Hematopoietic multipotent progenitor cell (in vitro differentiated cells): ENCODE measurements around the gene RPS19BP1. TPM values are rescaled to one million over a fixed set of nuclear protein-coding genes. Genes with fewer than 3 reads are reported as not detected.
"Not testable (repeated sequence)": the region's sequence is repeated elsewhere in the genome, so short reads cannot be mapped to it uniquely, and the experiment has no call there.

Source experiments
- DNase-seq, 3 donors: peaks; one replicate each; pipeline ENCODE4 v3.0.0-alpha.2; 2011 to 2015; ENCODE audit warnings: low read depth in 2 of 3, low spot score in 2 of 3
- total RNA-seq: library from RNA; depleted of rRNA; stranded (reverse); fragments of >200 nt; gene quantifications from one replicate; pipeline ENCODE4 v1.2.3, GENCODE V29; 2012

Gene RPS19BP1
- total RNA-seq, 1 donor = 40.1 TPM

DNA sequence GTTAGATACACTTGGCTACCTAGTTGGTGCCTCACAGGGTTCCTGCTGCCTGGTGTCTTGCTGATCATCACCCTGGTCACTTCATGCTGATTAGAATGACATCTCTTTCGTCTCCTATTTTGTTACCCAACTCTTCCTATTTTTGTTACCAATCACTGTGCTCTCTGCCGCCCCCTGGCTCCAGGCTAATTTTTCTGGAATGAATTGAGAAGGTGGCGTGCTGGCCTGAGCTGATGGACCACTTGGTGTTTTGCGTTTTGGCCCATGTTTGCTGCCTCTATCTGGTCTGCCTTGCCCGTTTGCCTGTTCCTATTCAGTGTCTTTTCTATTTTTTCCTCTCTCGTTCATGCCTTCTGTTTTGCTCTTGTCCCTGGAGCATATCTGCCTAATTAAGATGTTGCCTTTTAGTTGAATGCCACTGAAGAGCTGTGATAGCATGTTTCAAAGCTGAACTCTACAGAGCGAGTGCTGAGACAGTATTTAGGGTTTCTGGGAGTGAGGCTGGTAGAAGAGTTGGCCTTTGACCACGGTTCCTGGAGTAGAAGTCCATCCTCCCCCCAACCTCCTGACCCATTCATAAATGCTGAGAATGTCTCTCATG is 18.1 kb downstream of the RPS19BP1 start:
- peak in 1 of 3 donors; percentile 75 for DNase-seq

- no peak for DNase-seq
Measured at GRCh38 chr22:39513791-39514190, 18.8 kb downstream of the RPS19BP1 start.

GRCh38 chr22:39512026-39512425 is 20.5 kb downstream of the RPS19BP1 start:
- no peak for DNase-seq

GRCh38 chr22:39511226-39511625 is 21.3 kb downstream of the RPS19BP1 start:
- DNase-seq = no peak

- no peak for DNase-seq
Measured at GRCh38 chr22:39510529-39511149, 21.9 kb downstream of the RPS19BP1 start.

DNA sequence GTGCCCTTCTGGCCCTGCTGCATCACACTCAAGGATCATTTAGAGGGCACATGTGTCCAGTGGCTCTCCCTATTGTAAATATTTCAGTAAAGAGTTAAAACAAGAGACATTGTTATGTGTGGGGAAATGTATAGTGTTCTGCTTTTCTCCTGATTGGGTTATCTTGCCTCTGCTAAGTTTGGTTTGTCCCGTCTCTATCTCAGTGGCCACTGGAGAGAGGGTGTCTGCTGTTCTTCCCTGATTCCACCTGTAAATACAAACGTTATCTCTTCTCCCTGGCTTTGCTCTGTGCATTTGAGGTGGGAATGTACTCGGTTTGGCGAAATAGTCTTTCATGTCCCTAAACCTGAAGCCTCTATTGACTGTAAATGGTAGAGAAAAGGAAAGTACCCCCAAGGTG is 24.2 kb downstream of the RPS19BP1 start:
- DNase-seq = no peak

DNA sequence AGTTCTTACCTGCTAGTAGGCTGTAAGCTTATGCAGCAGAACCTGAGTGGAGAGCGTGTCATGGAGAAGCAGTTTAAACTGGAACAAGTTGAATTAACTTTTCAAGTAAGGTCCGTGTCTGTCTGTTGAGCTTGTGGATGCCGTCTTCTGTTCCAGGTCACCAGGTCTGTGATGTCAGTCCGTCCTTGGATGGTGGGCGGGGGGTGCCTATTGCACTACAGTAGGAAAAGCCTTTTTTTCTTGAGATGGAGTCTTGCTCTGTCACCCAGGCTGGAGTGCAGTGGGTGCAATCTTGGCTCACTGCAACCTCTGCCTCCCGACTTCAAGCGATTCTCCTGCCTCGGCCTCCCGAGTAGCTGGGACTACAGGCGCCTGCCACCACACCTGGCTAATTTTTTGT is 25.5 kb downstream of the RPS19BP1 start:
- DNase-seq = not testable (repeated sequence)

GRCh38 chr22:39504071-39504470 is 28.5 kb downstream of the RPS19BP1 start:
- DNase-seq = no peak

DNA sequence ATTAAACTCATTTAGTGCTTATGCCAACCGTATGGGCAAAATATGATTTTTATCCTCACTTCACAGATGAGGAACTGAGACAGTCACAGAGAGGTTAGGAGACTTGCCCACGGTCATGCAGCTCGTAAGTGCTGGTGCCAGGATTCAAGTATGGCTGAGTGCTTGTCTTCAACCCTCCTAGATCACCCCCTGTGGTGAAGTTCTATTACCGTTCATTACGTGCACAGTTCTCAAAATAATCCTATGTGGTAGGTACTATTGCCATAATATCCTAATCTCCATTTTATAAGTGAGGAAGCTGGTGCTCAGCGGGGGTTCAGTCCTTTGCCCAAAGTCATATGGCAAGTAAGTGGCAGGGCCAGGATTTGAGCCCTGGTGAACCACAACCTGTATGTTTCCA is 28.9 kb downstream of the RPS19BP1 start:
- DNase-seq = no peak

DNA sequence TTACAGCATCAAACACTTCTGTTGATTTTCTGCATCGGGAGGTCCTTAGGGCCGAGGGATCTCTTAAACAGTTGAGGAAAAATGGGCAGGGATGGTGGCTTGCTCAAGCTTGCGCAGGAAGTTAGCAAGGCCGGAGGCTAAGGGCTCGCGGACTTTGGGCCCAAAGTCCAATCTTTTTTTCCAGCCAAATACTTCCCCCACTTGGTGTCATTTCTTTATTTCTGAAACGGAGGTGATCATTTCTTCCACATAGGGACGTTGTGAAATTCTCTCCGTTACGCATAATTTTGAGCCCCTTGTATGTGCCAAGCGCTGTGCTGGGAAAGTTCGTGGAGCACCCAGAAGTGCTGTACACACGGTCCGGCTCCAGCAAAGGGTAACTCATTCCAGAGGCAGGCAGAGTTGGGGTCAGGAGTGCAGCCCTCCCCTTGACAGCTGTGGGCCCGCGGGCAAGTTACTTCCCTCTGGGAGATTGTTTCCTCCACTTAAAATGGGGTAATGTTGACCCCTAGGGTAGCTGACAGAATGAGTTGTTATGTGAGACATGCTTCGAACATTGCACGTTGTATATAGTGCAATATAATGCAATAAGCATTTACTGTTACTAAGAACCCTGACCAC is 29.6 kb downstream of the RPS19BP1 start:
- no peak for DNase-seq

GRCh38 chr22:39502109-39502788 is 30.3 kb downstream of the RPS19BP1 start, which contains the start of gene MIEF1:
TSS of gene MIEF1 (plus strand) at chr22:39502290. CDS start at chr22:39511295, 9,005 bp downstream.
- DNase-seq = peak; percentile 73 to 95 (median 95)

DNA sequence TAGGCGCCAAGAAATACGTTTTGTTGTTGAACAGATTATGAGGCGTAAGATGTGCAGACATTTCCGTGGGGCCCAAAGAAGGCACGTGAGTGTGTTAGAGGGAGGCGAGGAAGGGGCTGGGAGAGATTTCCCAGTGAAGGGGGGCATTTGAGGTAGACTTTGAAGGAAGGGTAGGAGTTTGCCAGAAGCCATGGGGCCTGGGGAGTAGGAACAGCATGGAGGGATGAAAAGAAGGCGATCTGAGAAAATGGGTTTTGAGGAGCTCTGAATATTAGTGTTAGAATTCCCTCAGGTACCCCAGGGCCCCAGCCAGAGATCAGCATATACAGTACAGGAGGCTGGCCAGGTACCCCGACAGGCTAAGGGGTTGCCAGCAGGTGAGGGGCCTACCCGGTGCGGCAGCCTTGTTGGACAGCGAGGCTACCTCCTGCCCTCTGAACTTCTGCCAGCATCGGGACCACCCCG is 30.9 kb downstream of the RPS19BP1 start:
- DNase-seq = no peak

DNA sequence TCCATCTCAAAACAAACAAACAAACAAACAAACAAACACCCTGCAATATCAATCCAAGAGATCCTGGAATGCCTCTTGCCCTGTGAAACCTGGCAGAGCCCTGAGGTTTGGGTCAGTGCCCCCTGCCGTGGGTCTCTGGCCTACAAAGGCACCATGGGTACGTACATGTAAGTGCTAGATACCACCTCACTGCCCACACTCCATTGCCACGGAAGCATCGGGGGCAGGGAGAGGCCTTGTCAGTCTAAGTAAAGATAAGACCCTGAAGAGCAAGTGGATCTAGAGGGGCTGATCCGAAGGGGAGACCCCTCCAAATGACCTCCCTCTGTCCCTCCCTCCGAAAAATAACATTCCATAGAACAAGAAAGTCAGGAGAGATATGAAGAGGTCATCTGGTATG is 32.4 kb downstream of the RPS19BP1 start:
- DNase-seq = no peak

DNA sequence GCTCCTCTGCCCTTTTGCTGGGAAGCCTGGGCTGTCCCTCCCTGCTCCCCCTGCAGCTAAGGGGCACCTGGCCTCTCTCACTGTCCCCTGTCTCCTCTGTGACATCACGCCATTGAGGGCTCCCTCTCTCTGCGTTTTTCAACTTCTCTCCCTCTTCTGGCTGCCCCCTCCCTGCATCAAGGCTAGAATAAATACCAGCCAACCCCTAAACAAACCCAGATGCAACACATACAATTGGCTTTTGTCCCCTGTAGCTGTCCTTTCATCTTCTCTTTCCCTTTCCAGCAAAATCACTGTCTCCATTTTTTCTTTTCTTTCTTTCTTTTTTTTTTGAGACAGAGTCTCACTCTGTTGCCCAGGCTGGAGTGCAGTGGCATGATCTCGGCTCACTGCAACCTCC is 33.7 kb downstream of the RPS19BP1 start:
- no peak for DNase-seq

DNA sequence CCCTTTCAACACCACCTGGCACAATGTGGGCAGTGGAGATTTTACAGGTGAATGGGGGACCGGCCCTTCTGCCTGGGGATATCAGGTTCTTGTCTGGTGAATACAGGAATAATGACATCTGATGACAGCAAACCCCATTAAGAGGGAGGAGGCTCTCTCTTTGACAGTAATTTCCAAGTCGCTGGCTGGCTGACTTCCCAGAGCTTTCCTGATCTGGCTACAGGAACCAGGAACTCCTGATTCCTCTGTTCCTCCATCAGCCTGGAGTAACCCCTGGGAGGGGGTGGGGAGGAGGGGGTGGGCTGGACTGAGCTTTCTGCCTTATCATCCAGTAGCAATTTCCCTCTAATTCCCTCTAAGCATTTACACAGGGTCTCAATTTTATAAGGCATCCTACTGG is 34.2 kb downstream of the RPS19BP1 start:
- no peak for DNase-seq

GRCh38 chr22:39497429-39497828 is 35.1 kb downstream of the RPS19BP1 start:
- DNase-seq = no peak

DNA sequence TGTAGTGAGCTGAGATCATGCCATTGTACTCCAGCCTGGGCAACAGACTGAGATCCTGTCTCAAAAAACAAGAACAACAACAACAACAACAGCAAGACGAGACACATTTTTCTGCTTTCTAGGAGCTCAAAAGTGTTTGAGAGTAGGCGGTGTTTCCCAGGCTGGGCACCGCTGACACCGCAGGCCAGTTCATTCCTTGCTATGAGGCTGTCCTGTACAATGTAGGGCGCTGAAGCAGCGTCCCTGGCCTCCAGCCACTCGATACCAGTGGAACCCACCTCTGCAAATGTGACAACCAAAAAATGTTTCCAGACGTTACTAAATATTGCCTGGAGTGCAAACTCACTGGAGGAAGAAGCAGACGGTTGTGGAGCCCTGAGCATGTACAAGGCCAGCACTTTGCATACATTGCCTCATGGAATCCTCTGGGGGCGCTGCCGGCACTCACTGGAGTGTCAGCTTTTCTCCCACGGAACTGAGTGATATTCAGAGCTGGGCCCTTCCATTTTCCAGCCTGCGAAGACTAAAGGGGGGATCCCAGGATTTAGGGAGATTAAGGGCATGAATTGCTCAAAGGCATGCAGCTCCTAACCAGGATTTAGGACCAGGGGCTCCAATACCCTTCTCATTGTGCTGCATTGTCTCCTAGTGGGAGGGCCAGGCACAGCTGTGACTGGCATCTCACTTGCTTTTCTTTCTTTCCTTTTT is 36.3 kb downstream of the RPS19BP1 start:
- DNase-seq = peak in 2 of 3 donors; percentile 73 to 82

DNA sequence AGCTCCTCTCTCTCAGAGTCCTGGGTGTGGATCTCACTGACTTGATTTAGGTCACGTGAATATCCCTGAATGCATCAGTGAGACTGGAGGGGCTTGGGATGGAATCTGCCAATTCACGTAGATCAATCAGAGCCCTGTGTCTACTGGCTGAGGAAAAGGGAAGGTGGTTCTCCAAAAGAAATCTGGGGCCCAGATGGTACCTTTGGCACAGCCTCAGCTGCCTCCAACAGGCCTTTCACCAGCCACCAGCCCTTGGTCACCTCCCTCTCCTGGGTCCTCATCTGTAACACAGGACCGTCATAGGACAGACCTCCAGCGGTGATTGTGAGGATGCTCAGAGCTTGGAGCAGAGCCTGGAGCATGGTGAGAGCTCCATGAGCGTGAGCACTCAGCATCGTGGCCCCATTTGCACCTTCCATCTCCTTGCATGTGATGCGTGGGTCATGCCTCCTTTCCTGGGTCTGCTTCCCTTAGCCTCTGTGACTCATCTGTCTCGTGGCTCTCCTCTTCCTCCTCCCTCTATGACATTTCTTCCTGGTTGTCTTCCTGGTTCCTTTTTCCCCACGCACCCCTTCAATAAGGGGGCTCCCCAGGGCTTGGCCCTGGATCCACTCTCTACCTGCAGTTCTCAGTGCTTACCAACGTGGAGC is 38.0 kb downstream of the RPS19BP1 start:
- no peak for DNase-seq

DNA sequence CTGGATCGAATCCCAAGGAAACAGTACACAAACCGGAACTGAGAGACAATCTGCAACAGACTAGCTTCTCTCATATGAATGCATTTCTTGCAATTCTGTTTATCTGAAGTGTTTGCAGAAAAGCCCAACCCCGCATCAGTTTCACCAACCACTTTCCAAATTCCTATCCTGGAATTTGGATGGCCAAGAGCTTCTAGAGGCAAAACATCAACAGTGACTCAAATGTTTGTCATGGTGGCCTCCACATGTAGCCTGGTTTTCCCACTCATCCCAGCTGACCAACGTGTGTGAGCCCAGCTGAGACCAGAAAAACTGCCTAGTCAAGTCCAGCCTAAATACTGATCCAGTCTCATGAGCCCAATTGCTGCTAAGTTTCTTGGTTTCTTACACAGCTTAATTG is 38.8 kb downstream of the RPS19BP1 start:
- DNase-seq = no peak

DNA sequence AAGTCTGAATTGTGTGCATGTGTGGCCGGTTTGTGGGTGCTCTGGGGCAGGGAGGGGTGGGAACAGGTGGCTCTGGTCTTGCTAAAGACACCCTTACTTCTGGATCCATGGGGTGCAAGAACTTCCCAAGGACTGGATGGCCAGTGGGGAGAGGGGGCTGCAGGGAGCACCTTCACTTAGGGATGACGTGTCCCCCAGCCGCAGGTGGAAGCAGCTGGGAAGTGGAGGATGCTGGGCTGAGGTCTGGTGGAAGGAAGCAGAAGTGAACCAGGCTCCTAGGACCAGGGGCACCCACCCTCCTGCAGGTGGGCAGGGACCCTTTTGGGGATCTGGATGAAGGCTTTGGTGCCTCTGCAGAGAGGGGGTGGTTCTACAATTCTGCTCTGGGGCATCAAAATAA is 40.4 kb downstream of the RPS19BP1 start:
- no peak for DNase-seq
